HG02759 (cell line): ENCODE measurements around the gene LCN2.
"Not testable (repeated sequence)": the region's sequence is repeated elsewhere in the genome, so short reads cannot be mapped to it uniquely, and the experiment has no call there.

ENCODE experiments used
- ATAC-seq: cut with Tn5 transposase; IDR thresholded peaks from one replicate; pipeline ENCODE4 v1.9.1; 2021; ENCODE audit warnings: mild to moderate bottlenecking, moderate library complexity; ENCODE audit not compliant: unreplicated experiment

LCN2 gene

DNA sequence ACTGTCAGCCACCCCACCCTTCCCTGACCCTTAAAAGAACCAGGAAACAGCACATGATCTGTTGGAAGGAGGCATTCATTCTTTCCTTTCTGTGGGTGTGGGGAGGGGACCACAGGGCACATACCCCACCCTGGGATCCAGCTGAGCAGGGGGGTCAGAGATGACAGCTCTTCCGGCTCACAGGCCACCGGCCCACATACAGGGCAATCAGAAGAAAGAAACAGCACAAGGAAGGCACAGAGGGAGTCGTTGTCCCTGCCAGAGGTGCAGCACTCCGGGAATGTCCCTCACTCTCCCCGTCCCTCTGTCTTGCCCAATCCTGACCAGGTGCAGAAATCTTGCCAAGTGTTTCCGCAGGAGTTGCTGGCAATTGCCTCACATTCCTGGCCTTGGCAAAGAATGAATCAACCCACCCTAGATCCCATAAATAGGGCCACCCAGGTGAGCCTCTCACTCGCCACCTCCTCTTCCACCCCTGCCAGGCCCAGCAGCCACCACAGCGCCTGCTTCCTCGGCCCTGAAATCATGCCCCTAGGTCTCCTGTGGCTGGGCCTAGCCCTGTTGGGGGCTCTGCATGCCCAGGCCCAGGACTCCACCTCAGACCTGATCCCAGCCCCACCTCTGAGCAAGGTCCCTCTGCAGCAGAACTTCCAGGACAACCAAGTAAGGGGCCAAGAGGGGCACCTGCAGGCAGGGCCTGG, at the start of gene LCN2:
LCN2 (plus strand) TSS at position 453 of the 701 bp plus-strand sequence; CDS start at position 526, 73 bp downstream.
- no peak for ATAC-seq

GRCh38 chr9:128099932-128100491, 49.2 kb upstream of the LCN2 start:
- ATAC-seq: no peak

GRCh38 chr9:128100581-128100980, 48.7 kb upstream of the LCN2 start:
- ATAC-seq: no peak

DNA sequence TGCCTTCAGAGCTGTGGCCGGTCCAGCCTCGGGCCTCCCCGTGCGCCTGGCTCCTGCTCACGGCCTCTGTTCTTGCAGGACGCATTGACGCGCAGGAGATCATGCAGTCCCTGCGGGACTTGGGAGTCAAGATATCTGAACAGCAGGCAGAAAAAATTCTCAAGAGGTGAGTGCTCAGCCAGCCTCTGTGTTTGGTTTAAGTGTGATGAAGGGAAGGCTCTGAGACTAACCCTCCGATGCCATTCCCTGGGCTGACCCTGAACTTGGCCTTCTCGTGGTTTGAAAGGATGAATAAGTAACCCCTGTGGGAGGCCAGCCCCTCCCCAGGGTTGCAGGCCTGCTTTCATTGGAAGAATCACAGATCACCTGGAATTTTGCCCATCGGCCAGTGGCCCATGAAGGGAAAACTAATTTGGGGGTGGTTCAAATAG, 48.0 kb upstream of the LCN2 start:
- ATAC-seq: no peak

DNA sequence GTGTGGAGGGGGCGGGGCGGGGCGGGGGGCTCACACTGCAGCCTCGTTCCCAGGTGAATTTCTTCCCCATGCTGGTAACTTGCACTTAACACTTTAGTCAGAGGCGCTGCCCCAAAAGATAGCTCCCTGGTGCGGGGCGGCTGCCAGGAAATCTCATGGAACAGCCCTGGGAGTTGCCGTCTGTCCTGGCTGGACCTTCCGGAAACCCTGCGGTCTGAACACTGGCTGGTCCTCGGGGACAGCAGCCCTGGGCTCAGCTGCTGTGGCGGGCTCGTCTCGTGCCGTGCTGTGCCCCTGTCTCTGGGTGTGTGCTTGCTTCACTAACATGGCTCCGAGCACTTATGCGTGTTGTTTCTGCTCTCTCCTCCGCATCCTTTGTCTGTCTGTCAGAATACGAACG, 47.6 kb upstream of the LCN2 start:
- no peak for ATAC-seq

DNA sequence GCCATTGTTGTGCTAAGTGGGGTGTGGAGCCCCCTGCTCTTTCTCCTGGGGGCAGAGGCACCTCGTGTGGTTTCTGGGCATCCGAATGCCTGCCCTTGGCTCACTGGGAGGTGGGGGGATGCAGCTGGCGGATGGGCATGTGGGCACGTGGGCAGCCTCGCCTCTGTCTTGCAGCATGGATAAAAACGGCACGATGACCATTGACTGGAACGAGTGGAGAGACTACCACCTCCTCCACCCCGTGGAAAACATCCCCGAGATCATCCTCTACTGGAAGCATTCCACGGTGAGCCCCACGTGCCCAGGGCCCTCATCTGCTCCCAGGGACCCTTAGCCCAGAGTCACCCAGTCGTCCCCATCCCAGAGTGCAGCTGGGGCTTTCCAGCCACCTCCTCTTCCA, 47.1 kb upstream of the LCN2 start:
- no peak for ATAC-seq

- no peak for ATAC-seq
These were observed 46.2 kb upstream of the LCN2 start for GRCh38 chr9:128102861-128103588.

DNA sequence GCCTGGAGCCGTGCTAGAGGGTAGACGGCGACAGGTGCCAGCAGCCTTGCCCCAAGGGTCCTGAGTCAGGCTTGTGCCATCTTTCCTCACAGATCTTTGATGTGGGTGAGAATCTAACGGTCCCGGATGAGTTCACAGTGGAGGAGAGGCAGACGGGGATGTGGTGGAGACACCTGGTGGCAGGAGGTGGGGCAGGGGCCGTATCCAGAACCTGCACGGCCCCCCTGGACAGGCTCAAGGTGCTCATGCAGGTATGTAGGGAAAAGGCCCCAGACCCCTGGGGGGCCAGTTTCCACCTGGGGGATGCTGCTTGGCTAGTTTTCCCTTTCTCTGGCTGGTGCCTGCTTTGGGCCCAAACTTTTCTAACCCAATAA, 45.7 kb upstream of the LCN2 start:
- ATAC-seq: no peak

- no peak for ATAC-seq
These were observed 45.1 kb upstream of the LCN2 start for GRCh38 chr9:128104171-128104618.

DNA sequence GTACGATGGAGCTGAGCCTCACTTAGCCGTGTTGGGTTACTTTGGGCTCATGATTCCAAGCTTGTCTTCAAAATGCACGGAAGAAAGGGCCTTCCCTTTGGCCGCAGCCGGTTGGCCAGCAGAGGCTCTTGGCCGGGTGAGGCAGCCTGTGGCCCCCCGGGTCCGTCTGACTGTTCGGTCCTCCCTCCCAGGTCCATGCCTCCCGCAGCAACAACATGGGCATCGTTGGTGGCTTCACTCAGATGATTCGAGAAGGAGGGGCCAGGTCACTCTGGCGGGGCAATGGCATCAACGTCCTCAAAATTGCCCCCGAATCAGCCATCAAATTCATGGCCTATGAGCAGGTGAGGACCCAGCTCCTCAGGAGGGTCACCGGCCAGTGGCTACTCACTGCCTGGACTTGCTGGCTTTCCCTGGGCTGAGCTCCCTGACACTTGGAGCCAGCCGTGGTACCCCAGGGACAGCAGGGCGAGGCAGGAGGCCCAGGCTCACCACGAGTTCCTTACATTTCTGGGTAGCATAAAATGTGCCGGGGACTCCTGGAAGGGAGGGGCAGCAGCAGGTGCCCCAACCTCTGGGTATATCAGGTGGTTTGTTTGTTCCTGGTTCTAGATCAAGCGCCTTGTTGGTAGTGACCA, 43.6 kb upstream of the LCN2 start:
- no peak for ATAC-seq

DNA sequence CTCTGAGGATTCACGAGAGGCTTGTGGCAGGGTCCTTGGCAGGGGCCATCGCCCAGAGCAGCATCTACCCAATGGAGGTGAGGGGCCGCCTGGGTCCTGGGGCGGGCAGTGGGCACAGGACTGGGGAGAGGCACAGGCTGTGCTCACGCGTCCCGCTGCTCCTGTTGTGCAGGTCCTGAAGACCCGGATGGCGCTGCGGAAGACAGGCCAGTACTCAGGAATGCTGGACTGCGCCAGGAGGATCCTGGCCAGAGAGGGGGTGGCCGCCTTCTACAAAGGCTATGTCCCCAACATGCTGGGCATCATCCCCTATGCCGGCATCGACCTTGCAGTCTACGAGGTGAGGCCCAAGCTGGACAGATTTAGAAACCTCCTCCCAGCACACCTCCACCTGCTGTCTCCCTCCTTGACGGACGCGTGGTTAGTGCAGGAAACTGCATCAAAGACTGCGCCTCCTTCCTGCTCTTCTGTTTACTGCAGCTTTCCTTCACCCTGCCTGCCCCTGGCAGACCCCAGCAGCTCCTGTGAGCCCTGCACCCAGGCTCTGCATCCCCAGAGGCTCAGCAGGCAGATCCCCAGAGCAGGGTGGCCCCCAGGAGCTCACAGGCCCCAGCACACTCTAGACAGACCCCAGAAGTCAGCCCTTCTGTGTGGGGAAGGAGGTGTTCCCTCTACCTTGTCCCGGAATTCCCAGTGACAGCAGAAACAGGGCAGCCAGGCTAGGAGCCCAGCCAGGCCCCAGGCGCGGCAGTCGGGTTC, 42.9 kb upstream of the LCN2 start:
- no peak for ATAC-seq

GRCh38 chr9:128106940-128107467, 42.2 kb upstream of the LCN2 start:
- ATAC-seq: no peak

- no peak for ATAC-seq
These were observed 41.6 kb upstream of the LCN2 start for GRCh38 chr9:128107468-128108268.

DNA sequence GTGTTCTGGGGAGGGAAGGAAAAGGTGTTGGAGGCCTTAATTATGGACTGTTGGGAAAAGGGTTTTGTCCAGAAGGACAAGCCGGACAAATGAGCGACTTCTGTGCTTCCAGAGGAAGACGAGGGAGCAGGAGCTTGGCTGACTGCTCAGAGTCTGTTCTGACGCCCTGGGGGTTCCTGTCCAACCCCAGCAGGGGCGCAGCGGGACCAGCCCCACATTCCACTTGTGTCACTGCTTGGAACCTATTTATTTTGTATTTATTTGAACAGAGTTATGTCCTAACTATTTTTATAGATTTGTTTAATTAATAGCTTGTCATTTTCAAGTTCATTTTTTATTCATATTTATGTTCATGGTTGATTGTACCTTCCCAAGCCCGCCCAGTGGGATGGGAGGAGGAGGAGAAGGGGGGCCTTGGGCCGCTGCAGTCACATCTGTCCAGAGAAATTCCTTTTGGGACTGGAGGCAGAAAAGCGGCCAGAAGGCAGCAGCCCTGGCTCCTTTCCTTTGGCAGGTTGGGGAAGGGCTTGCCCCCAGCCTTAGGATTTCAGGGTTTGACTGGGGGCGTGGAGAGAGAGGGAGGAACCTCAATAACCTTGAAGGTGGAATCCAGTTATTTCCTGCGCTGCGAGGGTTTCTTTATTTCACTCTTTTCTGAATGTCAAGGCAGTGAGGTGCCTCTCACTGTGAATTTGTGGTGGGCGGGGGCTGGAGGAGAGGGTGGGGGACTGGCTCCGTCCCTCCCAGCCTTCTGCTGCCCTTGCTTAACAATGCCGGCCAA, 40.8 kb upstream of the LCN2 start:
- ATAC-seq: no peak

DNA sequence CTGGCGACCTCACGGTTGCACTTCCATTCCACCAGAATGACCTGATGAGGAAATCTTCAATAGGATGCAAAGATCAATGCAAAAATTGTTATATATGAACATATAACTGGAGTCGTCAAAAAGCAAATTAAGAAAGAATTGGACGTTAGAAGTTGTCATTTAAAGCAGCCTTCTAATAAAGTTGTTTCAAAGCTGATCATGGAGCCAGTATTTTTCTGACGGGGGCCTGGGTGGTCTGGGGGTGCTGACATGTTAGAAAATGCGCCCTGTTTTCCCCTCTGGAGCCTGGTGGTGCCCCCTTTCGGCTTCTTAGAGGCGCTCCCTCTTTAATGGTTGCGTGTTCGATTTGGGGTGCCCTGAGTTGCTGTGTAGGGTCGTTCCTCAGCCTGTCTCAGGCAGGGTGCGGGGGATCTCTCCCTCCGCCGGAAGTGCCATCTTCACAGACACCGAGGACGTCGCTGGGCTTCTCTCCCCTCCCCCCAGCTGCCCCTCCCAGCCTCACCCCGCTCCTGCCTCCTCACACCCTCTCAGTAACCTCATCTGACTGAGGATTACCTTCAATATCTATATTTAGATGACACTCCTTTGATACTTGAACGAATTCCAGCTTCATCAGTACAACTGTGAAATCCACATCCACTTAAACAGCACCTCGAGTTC, 40.1 kb upstream of the LCN2 start:
- ATAC-seq: no peak

- ATAC-seq: not testable (repeated sequence)
These were observed 37.5 kb upstream of the LCN2 start for GRCh38 chr9:128111726-128112125.

- ATAC-seq: no peak
These were observed 35.5 kb upstream of the LCN2 start for GRCh38 chr9:128113526-128114325.
